Measurements from ENCODE around the gene TCEAL9. TPM values are rescaled to one million over a fixed set of nuclear protein-coding genes. Genes with fewer than 3 reads are reported as not detected.

TCEAL9 gene
- total RNA-seq, 2 experiments from 2014 or later: not detected

DNA sequence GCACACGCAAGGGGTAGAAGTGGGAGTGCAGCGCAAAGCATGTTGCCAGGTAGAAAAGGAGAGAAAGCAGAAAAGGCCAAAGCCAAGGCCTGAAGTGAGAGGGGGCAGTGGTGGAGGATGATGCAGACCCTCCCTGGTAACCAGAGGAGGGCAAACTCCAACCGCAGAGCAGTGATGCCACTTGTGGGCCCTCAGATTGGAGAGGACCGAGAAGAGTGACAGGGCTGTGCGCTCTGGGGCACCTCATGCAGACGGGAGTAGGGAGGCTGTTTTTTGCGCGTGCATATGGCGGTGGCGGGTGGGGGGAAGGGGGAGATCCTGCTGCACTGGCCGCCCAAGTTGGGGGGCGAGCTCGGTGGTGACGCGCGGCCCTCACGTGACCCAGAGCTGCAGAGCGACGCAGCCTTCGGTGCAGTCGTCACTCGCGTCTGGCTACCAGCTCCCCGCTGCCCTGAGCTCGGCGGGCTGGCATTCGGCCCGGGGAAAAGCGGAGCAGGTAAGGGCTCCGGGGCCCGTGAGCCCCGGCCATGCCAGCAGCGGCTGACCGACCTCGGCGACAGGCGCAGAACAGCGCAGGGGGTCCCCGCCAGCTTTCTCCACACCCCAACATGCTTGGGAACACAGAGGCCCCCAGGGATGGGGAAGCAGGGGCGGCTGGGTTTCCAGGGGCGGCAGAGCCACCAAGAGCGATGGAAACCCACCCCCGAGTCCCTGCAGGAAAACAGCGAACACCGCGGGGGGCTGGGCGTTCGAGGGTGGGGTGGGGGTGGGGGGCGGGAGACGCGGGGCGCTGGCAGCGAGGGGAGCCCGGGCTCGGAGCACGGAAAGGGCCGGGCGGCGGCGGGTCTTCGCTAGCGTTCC is 20.0 kb downstream of the TCEAL9 start, which contains the start of gene BEX3:
Gene BEX3, plus strand, starts transcription at position 421 of the 861 bp plus-strand sequence. CDS start 984 bp downstream, outside the sequence.
- no peaks in the 10 kb centered on the region for H3K36me3 ChIP-seq (ENCODE audit: insufficient read depth, low read length)
- peak; percentile 9 to 68 (median 23) for DNase-seq
- H3K4me3 Mint-ChIP-seq: peak within 1 kb of the TSS; percentile 86
- no peaks in the 10 kb centered on the region for H3K27me3 Mint-ChIP-seq
- peaks cover 8% of the 10 kb centered on the region for H3K4me1 ChIP-seq (ENCODE audit: insufficient read depth, low read length)
- no peaks in the 10 kb centered on the region for H3K9me3 Mint-ChIP-seq
- H3K27me3 ChIP-seq (ENCODE audit: control insufficient read depth in 1 of 2, insufficient read depth in 2 of 2, low read length in 2 of 2): no peaks in the 10 kb centered on the region
- ATAC-seq (ENCODE audit: poor library complexity): peak; percentile 75
- peak within 1 kb of the TSS; percentile 63 for H3K4me3 ChIP-seq (ENCODE audit: low read length)
- H3K36me3 Mint-ChIP-seq (ENCODE audit: low read depth): no peaks in the 10 kb centered on the region
- no peak within 1 kb of the TSS for H3K27ac ChIP-seq (ENCODE audit: low read depth in 1 of 2, low read length in 2 of 2)
- ChIA-PET POLR2A (no interaction called here), CTCF (no interaction called here)
- H3K27ac Mint-ChIP-seq: peak within 1 kb of the TSS; percentile 56
- intact Hi-C loops (cut with DNase I, micrococcal nuclease): no loop called here
- H3K4me1 Mint-ChIP-seq (ENCODE audit: low read depth): no peaks in the 10 kb centered on the region
- TF ChIP-seq, protein P1, sequence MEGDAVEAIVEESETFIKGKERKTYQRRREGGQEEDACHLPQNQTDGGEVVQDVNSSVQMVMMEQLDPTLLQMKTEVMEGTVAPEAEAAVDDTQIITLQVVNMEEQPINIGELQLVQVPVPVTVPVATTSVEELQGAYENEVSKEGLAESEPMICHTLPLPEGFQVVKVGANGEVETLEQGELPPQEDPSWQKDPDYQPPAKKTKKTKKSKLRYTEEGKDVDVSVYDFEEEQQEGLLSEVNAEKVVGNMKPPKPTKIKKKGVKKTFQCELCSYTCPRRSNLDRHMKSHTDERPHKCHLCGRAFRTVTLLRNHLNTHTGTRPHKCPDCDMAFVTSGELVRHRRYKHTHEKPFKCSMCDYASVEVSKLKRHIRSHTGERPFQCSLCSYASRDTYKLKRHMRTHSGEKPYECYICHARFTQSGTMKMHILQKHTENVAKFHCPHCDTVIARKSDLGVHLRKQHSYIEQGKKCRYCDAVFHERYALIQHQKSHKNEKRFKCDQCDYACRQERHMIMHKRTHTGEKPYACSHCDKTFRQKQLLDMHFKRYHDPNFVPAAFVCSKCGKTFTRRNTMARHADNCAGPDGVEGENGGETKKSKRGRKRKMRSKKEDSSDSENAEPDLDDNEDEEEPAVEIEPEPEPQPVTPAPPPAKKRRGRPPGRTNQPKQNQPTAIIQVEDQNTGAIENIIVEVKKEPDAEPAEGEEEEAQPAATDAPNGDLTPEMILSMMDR (IDR thresholded peaks at IDR 0.05): no peak
- H3K9me3 ChIP-seq (ENCODE audit: control insufficient read depth in 1 of 2, insufficient read depth in 1 of 2, low read length in 2 of 2): no peaks in the 10 kb centered on the region

DNA sequence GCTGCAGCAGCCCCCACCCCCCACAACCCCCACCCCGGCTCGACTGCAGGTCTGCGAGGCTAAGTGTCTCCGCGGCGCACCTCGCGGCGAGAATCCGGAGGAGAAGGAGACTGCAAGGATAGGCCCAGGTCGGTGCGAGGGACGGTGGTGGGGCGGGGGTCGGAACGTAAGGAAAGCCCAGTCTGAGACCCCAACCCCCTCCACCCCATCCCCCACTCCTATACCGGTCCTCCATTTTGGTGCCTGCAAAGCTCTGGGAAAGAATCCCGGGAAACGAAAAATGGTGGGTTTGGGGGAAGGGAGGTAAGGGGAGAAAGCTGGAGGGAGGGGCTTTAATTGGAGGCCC is 20.6 kb downstream of the TCEAL9 start:
- Histone ChIP-seq H3K9me3 (ENCODE audit: control insufficient read depth in 1 of 2, insufficient read depth in 1 of 2, low read length in 2 of 2) (no peaks in the 10 kb centered on the region), H3K27ac (ENCODE audit: low read depth in 1 of 2, low read length in 2 of 2) (no peak overlapping the region), H3K4me3 (ENCODE audit: low read length) (peak overlapping the region; percentile 63), H3K4me1 (ENCODE audit: insufficient read depth, low read length) (peaks cover 8% of the 10 kb centered on the region), H3K27me3 (ENCODE audit: control insufficient read depth in 1 of 2, insufficient read depth in 2 of 2, low read length in 2 of 2) (no peaks in the 10 kb centered on the region), H3K36me3 (ENCODE audit: insufficient read depth, low read length) (no peaks in the 10 kb centered on the region)
- POLR2A ChIA-PET: no interaction called here
- Mint-ChIP-seq H3K4me3 (peak overlapping the region; percentile 86), H3K9me3 (no peaks in the 10 kb centered on the region), H3K36me3 (ENCODE audit: low read depth) (no peaks in the 10 kb centered on the region), H3K27me3 (no peaks in the 10 kb centered on the region), H3K27ac (peak overlapping the region; percentile 8), H3K4me1 (ENCODE audit: low read depth) (no peaks in the 10 kb centered on the region)
- CTCF ChIA-PET: no interaction called here
- DNase-seq: peak in 3 of 14 experiments; percentile 4 to 15 (median 4)
- no peak for ATAC-seq (ENCODE audit: poor library complexity)
- TF ChIP-seq, protein P1 (IDR thresholded peaks at IDR 0.05): no peak
- intact Hi-C loops (cut with DNase I, micrococcal nuclease): no loop called here

DNA sequence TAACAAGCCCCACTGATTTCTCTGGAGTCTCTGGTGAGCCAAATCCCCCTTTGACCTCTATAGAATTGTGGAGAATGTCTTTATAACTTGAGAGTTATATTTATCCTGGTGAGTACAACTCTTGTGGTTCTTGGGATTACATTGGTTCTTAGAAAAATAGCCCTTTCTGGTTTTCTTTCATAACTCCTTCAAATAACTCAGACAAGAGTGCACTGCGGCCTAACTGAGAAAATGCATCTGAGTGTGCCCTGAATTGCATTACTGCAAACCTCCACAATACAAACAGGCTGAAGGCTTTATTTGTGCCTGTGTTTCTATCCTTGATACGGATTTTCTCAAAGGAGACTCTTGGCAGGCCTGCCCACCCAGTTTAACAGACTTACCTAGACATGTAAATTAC is 22.7 kb downstream of the TCEAL9 start:
- no peak for ATAC-seq (ENCODE audit: poor library complexity)
- no peaks in the 10 kb centered on the region for H3K36me3 ChIP-seq (ENCODE audit: insufficient read depth, low read length)
- H3K4me3 ChIP-seq (ENCODE audit: low read length): no peak overlapping the region
- no peak for DNase-seq
- H3K4me1 Mint-ChIP-seq (ENCODE audit: low read depth): no peaks in the 10 kb centered on the region
- no peaks in the 10 kb centered on the region for H3K36me3 Mint-ChIP-seq (ENCODE audit: low read depth)
- no peaks in the 10 kb centered on the region for H3K9me3 Mint-ChIP-seq
- no peaks in the 10 kb centered on the region for H3K9me3 ChIP-seq (ENCODE audit: control insufficient read depth in 1 of 2, insufficient read depth in 1 of 2, low read length in 2 of 2)
- TF ChIP-seq, protein P1 (IDR thresholded peaks at IDR 0.05): no peak
- peaks cover 4% of the 10 kb centered on the region for H3K27me3 Mint-ChIP-seq
- POLR2A ChIA-PET: no interaction called here
- H3K27ac Mint-ChIP-seq: no peak overlapping the region
- CTCF ChIA-PET: no interaction called here
- peaks cover 8% of the 10 kb centered on the region for H3K4me1 ChIP-seq (ENCODE audit: insufficient read depth, low read length)
- H3K27me3 ChIP-seq (ENCODE audit: control insufficient read depth in 1 of 2, insufficient read depth in 2 of 2, low read length in 2 of 2): no peaks in the 10 kb centered on the region
- intact Hi-C loops (cut with DNase I, micrococcal nuclease): no loop called here
- no peak overlapping the region for H3K27ac ChIP-seq (ENCODE audit: low read depth in 1 of 2, low read length in 2 of 2)
- H3K4me3 Mint-ChIP-seq: no peak overlapping the region

All from CD4-positive, alpha-beta T cell (primary cell).